Hematopoietic multipotent progenitor cell treated with erythropoietin and hydrocortisone succinate and interleukin-3 and kit ligand, for 4 days (in vitro differentiated cells): Measurements from ENCODE around the gene NOP58.
A peak's percentile ranks its signal among the peaks of the same experiment; 100 is the strongest.
"Not testable (repeated sequence)": the region's sequence is repeated elsewhere in the genome, so short reads cannot be mapped to it uniquely, and the experiment has no call there.

ENCODE experiments used
- DNase-seq: peaks from one replicate; pipeline ENCODE4 v3.0.0-alpha.2; 2015

NOP58 gene

GRCh38 chr2:202307690-202308089 is 42.1 kb downstream of the NOP58 start:
- peak; percentile 28 for DNase-seq

GRCh38 chr2:202311823-202312388 is 46.3 kb downstream of the NOP58 start:
- DNase-seq: no peak

- no peak for DNase-seq
Observed at GRCh38 chr2:202314116-202314515, 48.6 kb downstream of the NOP58 start.

GRCh38 chr2:202317080-202317857 is 51.7 kb downstream of the NOP58 start:
- DNase-seq: no peak

- DNase-seq: not testable (repeated sequence)
Observed at GRCh38 chr2:202320362-202320761, 54.8 kb downstream of the NOP58 start.

- DNase-seq: no peak
Observed at GRCh38 chr2:202322435-202322834, 56.9 kb downstream of the NOP58 start.

- no peak for DNase-seq
Observed at GRCh38 chr2:202327858-202328257, 62.3 kb downstream of the NOP58 start.

- no peak for DNase-seq
Observed at GRCh38 chr2:202335791-202336467, 70.4 kb downstream of the NOP58 start.

- peak; percentile 18 for DNase-seq
Observed at GRCh38 chr2:202337151-202337550, 71.6 kb downstream of the NOP58 start.

- DNase-seq: peak; percentile 28
Observed at GRCh38 chr2:202337706-202338346, 72.3 kb downstream of the NOP58 start.

GRCh38 chr2:202339071-202339870 is 73.7 kb downstream of the NOP58 start:
- DNase-seq: no peak

GRCh38 chr2:202344178-202344577 is 78.6 kb downstream of the NOP58 start:
- no peak for DNase-seq

- DNase-seq: no peak
Observed at GRCh38 chr2:202346180-202346579, 80.6 kb downstream of the NOP58 start.
